ENCODE data around the gene CREBBP.

DNA sequence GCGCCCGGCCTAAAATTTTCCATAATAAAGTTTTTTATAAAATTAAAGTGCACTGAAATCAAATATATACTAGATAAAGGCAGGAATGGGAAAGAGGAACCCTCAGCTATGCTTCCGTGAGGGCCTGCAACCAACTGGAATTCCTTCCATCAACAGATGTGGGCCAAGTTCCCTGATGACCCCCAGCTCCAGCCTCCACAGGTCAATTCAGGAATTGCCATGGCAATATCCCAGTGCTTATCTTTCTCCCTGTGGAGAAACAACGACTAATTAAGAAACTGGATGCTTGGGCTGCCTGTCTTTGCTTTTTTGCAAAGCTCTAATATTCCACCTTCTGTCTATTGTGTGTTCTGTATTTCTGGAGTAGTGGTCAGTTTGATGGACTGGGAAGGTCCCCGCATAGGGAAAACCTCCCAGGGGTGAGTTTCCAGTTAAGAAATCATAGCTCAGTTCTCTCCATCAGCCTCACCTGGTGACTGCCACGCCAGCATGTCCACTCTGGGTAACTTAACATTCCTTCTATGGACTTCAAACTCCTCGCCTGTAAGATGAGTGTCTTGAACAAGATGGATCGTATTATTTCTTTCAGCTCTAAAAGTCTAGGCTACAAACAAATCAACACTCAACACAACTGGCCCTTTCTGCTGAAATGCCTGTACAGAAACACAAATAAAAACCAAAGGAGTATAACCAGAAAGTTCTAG, 67.9 kb downstream of the CREBBP start:
- TF ChIP-seq POLR2AphosphoS5 (IDR thresholded peaks at IDR 0.05; ENCODE audit: low read depth, low read length): no peak
- no peak for TF ChIP-seq POLR2A (IDR thresholded peaks at IDR 0.05; ENCODE audit: low read depth, low read length)
